ENCODE data around the gene TAGAP.

DNA sequence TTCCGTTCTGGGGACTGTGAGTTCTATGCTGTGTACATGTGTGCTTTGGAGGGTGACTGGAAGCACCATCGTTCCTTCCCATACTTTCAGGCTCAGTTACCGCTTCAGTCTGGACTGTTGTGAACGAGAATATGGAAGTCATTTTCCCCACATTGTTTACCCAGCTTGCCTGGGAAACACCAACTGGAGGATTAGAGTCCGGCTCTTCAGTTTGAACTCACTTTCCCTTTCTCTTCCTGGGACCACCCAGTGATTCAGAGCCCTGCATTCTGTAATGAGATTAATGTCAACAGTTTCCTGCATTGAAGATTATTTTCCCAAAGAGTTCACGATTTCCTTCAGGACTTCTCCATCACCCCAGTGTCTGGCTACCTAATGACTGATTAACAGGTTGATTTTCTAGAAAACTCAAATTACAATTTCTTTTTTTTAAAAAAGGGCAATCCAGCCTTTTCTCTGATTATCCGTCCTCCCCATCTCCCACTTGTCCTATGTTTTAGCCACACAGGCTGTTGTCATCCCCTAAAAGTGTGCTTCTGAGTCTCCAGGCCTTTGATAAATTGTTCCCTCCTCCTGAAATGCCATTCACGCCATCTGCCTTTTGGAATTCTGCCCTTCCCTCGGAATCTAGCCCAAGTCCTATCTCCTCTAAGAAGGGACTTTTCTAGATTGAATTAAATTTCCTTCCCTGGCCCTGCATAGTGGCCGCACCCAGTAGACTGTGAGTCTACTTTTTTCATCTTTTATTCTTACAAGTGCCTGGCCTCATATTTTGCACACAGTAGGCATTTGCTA is 3.3 kb upstream of the TAGAP start:
- TF ChIP-seq, protein P1, sequence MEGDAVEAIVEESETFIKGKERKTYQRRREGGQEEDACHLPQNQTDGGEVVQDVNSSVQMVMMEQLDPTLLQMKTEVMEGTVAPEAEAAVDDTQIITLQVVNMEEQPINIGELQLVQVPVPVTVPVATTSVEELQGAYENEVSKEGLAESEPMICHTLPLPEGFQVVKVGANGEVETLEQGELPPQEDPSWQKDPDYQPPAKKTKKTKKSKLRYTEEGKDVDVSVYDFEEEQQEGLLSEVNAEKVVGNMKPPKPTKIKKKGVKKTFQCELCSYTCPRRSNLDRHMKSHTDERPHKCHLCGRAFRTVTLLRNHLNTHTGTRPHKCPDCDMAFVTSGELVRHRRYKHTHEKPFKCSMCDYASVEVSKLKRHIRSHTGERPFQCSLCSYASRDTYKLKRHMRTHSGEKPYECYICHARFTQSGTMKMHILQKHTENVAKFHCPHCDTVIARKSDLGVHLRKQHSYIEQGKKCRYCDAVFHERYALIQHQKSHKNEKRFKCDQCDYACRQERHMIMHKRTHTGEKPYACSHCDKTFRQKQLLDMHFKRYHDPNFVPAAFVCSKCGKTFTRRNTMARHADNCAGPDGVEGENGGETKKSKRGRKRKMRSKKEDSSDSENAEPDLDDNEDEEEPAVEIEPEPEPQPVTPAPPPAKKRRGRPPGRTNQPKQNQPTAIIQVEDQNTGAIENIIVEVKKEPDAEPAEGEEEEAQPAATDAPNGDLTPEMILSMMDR (conservative IDR thresholded peaks at IDR 0.05 in 1 of 2, IDR thresholded peaks at IDR 0.05 in 1 of 2; ENCODE audit: extremely low read depth in 1 of 2, insufficient read depth in 1 of 2, low read depth in 1 of 2, low read length in 2 of 2): no peak
- TF ChIP-seq EZH2 (IDR thresholded peaks at IDR 0.05; ENCODE audit: borderline replicate concordance, low read length): no peak

Measured in mammary epithelial cell (primary cell).